Islet precursor cell (in vitro differentiated cells): ENCODE data around the gene GID8.

ENCODE experiments used
- DNase-seq: peaks from one replicate; pipeline ENCODE4 v3.0.0-alpha.2; 2018

GID8 gene

DNA sequence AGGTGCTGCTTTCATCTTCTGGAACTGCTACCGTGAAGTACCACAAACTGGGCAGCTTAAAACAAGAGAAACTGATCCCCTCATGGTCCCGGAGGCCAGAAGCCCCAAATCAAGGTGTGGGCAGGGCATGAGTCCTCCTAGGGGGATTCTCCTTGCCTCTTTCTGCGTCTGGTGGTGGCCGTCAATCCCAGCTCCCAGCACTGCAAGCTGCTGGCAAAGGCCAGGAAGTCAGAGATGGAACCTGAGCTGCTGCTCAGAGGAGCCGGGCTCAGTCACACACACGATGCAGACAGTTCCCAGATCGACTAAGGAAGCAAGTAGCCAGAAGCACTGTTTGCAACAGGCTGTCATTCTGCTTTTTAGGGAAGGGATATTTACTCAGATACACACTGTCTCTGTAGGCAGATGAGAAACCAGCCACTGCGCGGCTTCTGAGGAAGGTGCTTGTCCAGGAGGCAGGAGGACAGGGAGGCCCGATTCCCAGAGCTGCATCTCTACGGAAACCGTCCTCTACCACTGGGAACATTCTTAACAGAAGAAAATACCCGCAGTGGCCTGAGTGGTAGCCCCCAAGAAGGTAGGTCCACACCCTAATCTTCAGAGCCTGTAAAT, 53.4 kb downstream of the GID8 start:
- no peak for DNase-seq

DNA sequence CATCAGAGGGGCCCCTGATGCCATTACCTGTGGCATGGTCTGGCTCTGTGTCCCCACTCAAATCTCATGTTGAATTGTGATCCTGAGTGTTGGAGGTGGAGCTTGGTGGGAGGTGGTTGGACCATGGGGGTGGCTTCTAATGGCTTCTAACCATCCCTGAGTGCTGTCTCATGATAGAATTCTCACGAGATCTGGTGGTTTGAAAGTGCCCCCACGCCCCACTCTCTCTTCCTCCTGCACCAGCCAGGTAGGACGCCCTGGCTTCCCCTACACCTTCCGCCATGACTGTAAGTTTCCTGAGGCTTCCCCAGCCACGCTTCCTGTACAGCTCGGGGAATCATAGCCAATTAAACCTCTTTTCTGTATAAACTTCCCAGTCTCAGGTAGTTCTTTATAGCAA, 53.9 kb downstream of the GID8 start:
- no peak for DNase-seq

DNA sequence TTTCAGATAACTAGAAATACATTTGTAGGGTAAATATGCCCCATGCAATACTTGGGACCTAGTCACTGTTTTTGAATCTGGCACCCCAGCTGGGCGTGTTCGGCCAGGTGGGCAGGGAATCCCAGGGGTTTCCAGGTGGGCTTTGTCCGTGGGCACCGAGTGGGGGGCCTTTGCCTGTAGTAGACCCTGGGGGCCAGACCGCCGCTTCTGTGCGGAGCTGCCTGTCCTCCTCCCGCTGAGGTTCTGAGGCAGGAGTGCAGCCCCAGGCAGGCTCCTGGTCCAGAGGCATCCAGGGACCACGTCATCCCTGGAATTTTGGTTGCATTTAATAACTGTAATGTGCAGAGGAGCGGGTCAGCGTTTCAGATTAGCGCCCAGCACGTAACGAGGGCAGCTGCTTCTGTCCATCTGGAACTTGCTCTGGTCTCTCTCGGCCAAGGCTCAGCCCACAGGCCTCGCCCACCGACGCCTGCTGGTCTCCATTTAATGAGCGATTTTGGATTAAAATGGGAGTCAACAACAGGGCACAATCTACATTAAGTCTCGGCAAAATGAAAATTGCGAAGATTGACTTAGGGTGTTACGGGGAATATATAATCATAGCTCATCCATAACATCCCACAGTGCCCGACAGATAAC, 56.0 kb downstream of the GID8 start:
- no peak for DNase-seq

DNA sequence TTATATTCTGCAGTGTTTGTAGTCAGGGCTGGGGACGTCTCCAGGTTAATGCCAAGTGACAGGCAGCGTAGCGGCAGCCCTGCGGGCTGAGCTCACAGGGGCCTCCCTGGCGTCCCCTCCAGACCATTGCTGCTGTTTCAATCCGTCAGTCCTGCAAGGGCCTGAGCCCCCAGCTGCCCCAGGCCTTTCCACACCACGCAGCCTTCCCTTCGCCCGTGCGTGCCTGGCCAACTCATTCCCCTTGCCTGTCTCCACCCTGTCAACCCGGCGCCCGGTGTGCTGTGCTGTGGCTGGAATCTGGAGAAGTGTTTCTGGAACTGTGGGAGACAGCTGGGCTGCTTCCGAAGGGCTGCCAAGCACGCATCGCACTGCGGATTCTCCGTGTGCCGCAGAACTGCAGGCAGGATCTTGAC, 56.9 kb downstream of the GID8 start:
- DNase-seq = no peak

DNA sequence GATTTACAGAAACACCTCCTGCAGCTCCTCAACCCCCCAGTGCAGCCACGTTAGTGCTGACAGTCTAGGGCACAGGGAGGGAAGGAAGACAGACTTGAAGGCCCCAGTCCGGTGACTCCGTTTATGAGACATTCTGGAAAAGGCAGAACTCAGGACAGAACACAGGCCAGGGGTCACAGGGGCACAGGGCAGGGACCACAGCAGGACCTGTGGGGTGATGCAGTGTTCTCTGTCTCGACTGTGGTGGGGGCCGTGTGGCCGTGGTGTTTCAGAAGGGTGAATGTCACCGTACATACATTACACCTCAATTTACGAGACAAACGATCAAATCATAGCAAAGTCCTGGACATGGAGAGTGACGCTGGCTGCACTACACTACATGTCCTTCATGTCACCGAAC, 57.5 kb downstream of the GID8 start:
- no peak for DNase-seq

DNA sequence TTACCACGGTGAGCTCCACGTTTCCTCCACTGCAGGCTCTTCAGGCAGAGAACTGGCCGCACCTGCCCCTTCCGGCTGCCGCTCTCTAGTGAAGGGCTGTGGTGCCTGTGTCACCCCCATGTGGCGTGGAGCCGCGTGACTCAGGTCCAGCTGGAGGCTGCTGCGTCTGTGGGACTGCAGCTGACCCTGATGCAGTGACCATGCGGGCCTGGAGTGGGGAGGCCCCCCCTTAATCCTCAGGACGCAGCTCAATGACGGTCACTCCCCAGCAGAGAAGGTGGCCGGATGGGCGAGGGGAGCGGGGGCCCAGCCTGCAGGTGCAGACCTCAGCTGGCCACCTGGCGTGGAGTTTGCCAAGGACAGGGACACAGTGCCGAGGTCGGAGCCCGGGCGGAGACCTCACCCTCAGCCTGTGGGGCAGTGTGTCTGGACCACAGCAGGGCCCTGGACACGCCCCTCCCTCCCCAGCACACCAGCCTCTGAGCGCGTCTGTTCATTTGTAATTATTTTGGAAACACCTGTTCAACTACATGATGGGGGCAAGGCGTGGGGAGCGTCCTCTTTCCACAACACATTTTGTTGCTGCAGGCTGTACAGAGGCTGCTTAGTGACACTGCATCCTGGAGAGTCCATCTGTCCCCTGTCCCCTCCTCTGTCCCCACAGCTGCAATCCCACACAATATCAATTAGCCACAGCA, 58.1 kb downstream of the GID8 start:
- no peak for DNase-seq

DNA sequence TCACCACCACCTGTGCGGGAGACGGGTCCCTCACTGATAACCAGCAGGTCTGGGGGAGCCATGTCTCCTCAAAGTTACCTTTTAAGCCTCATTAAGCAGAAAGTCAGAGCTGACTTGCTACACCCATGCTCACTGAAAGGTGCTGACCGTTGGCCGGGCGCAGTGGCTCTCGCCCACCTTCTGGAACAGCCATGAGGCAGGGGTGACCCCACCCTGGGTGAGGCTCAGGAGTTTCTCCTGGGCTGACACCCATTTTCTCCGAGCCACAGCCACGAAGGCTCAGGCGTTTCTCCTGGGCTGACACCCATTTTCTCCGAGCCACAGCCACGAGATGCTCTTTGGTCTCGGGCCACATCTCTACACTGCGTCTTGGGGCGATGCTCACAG, 58.6 kb downstream of the GID8 start:
- DNase-seq = no peak

DNA sequence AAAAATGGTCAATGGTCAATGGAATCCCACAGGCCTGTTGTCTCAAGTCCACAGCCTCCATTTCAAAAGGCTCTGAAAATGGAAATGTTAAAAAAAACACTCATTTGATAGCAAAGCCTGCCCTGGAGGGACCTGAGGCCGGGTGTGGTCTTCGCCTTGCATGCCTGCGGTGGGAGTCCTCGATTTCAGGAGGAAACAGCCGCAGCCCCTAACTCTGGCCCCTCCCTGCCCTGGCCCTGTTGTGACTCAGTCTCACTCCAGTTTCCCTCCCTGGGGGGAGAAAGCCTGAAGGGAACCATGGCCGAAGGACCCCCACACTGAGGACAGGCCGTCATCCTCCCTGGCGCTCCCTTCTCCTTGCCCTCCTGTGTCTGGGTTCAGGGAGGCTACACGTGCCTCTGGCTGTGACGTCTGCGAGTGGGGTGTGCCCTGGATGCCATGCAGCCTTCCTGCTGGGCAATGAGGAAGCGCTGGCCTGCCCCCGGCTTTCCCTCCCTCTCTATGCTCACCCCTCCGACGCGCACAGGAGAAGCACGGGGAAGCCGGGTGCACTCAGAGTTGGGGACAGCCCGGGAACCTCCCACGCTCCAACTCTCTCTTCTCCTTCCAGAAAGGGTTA, 59.6 kb downstream of the GID8 start:
- no peak for DNase-seq
